BJ (cell line): ENCODE measurements around the gene TFB1M. TPM values are rescaled to one million over a fixed set of nuclear protein-coding genes. Genes with fewer than 3 reads are reported as not detected.

ENCODE experiments used
- CTCF ChIA-PET: fragments of 350-600 bp; formaldehyde crosslinking; extraction: SDS; loops from one replicate; lab custom pipeline; 2021; ENCODE audit warnings: antibody characterized with exemption, inconsistent platforms; lab: Yijun Ruan, JAX
- POLR2A ChIA-PET: fragments of 300-600 bp; sonication (Branson Sonifier 250); formaldehyde crosslinking; extraction: SDS; loops from one replicate; lab custom pipeline; 2021; ENCODE audit warnings: antibody characterized with exemption; lab: Charles Lee
- DNase-seq: peaks from one replicate; pipeline ENCODE4 v3.0.0-alpha.2; 2011; ENCODE audit warnings: low read depth
- H3K27me3 ChIP-seq: 2 replicates; pipeline ENCODE4 v1.6.0; 2011; ENCODE audit warnings: low read length; ENCODE audit not compliant: control insufficient read depth, insufficient read depth
- H3K36me3 ChIP-seq: 2 replicates; pipeline ENCODE4 v1.5.1; 2011; ENCODE audit warnings: low read length; ENCODE audit not compliant: control insufficient read depth, insufficient read depth
- H3K4me3 ChIP-seq: 2 replicates; pipeline ENCODE4 v1.5.1; 2011; ENCODE audit warnings: low read depth, mild to moderate bottlenecking, control low read depth, low read length
- polyA plus RNA-seq: library from polyadenylated mRNA; depleted of rRNA; stranded (reverse); fragments of >200 nt; gene quantifications from 2 replicates; pipeline ENCODE4 v1.2.3, GENCODE V29; 2011
- TF ChIP-seq, protein P1 (sequence below): IDR thresholded peaks from 2 replicates; pipeline ENCODE4 v1.5.1; 2011; ENCODE audit warnings: low read depth, mild to moderate bottlenecking, control low read depth, inconsistent platforms, low read length, moderate library complexity; ENCODE audit not compliant: insufficient read depth

Gene TFB1M
- polyA plus RNA-seq, 1 experiment: 12.9 TPM

GRCh38 chr6:155261111-155261900, 53.0 kb downstream of the TFB1M start:
- POLR2A ChIA-PET: no interaction called here
- DNase-seq: no peak
- no peaks in the 10 kb centered on the region for H3K27me3 ChIP-seq
- TF ChIP-seq, protein P1, sequence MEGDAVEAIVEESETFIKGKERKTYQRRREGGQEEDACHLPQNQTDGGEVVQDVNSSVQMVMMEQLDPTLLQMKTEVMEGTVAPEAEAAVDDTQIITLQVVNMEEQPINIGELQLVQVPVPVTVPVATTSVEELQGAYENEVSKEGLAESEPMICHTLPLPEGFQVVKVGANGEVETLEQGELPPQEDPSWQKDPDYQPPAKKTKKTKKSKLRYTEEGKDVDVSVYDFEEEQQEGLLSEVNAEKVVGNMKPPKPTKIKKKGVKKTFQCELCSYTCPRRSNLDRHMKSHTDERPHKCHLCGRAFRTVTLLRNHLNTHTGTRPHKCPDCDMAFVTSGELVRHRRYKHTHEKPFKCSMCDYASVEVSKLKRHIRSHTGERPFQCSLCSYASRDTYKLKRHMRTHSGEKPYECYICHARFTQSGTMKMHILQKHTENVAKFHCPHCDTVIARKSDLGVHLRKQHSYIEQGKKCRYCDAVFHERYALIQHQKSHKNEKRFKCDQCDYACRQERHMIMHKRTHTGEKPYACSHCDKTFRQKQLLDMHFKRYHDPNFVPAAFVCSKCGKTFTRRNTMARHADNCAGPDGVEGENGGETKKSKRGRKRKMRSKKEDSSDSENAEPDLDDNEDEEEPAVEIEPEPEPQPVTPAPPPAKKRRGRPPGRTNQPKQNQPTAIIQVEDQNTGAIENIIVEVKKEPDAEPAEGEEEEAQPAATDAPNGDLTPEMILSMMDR: no peak
- no peak overlapping the region for H3K4me3 ChIP-seq
- peaks cover 16% of the 10 kb centered on the region for H3K36me3 ChIP-seq
- CTCF ChIA-PET: interaction anchor here (0.6 to 2.6 kb wide), 4 partner anchors 9 to 84 kb away, joined by 4 to 8 read pairs (median 6); no protein-coding TSS in a partner anchor

GRCh38 chr6:155260686-155261085, 53.6 kb downstream of the TFB1M start:
- ChIA-PET POLR2A (no interaction called here), CTCF (interaction anchor here (2.2 to 2.6 kb wide), 2 partner anchors 13 to 84 kb away, joined by 7 to 8 read pairs; no protein-coding TSS in a partner anchor)
- Histone ChIP-seq H3K4me3 (no peak overlapping the region), H3K36me3 (peaks cover 16% of the 10 kb centered on the region), H3K27me3 (no peaks in the 10 kb centered on the region)
- TF ChIP-seq, protein P1: no peak
- DNase-seq: no peak

DNA sequence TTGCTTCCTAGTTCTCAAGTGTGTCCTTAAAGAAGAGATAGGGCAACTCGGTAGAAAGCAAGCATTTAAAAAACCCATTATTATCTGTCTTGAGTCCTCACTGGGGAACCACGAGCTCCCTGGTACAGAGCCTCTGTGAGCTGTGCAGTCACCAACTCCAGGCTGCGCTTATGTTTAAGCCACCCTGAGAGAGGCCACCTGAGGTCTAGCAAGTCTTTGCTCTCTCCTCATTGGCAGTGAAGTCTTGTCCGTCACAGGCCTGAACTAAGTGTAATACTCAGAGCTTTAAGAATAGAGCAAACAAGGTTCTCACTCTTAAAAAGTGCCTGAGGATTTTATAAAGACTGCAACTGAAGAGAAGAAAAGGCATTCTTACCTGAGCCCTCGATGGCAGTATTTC, 54.4 kb downstream of the TFB1M start:
- CTCF ChIA-PET: interaction anchor here (1.7 to 2.2 kb wide), 2 partner anchors 9 to 12 kb away, joined by 6 to 7 read pairs; no protein-coding TSS in a partner anchor
- TF ChIP-seq, protein P1: no peak

GRCh38 chr6:155259204-155259603, 55.1 kb downstream of the TFB1M start:
- DNase-seq: no peak
- ChIA-PET CTCF (interaction anchor here (1.2 to 1.7 kb wide), 2 partner anchors 10 to 18 kb away, joined by 3 to 6 read pairs; no protein-coding TSS in a partner anchor), POLR2A (no interaction called here)
- Histone ChIP-seq H3K4me3 (no peak overlapping the region), H3K27me3 (no peaks in the 10 kb centered on the region), H3K36me3 (peaks cover 18% of the 10 kb centered on the region)
- TF ChIP-seq, protein P1: no peak

More for the DNA sequence above, 54.4 kb downstream of the TFB1M start:
- DNase-seq: no peak
- Histone ChIP-seq H3K36me3 (peaks cover 16% of the 10 kb centered on the region), H3K4me3 (no peak overlapping the region), H3K27me3 (no peaks in the 10 kb centered on the region)
- POLR2A ChIA-PET: no interaction called here

- TF ChIP-seq, protein P1: no peak
- ChIA-PET CTCF (interaction anchor here (0.6 to 1.9 kb wide), 5 partner anchors 9 to 509 kb away, joined by 3 to 11 read pairs (median 4); no protein-coding TSS in a partner anchor), POLR2A (no interaction called here)
Measured at GRCh38 chr6:155257796-155258195, 56.5 kb downstream of the TFB1M start.

More at GRCh38 chr6:155257796-155258195, 56.5 kb downstream of the TFB1M start:
- H3K27me3 ChIP-seq: no peaks in the 10 kb centered on the region
- no peak for DNase-seq
- H3K36me3 ChIP-seq: peaks cover 22% of the 10 kb centered on the region
- H3K4me3 ChIP-seq: no peak overlapping the region
